ENCODE data around the gene CLDN2.

CLDN2 gene

GRCh38 chrX:106902684-106903083 is 17.5 kb upstream of the CLDN2 start:
- TF ChIP-seq SIN3A (IDR thresholded peaks at IDR 0.05; ENCODE audit: borderline replicate concordance, insufficient read depth, low read length), result no peak
- no peak for TF ChIP-seq REST (IDR thresholded peaks at IDR 0.05; ENCODE audit: insufficient read depth in 1 of 2, low read depth in 2 of 2, low read length in 2 of 2)
- TF ChIP-seq TAF1 (IDR thresholded peaks at IDR 0.05; ENCODE audit: borderline replicate concordance, insufficient read depth, low read length), result no peak

GRCh38 chrX:106903291-106903824 is 16.8 kb upstream of the CLDN2 start, which contains the start of gene RIPPLY1:
RIPPLY1 (minus strand) TSS chrX:106903341; CDS start chrX:106903287, 54 bp downstream.
- no peak for TF ChIP-seq FOXP2 (optimal IDR thresholded peaks at IDR 0.05; ENCODE audit: borderline replicate concordance, extremely low read depth, extremely low read length, insufficient read depth)
- no peak for TF ChIP-seq POLR2AphosphoS5 (IDR thresholded peaks at IDR 0.05; ENCODE audit: low read depth, low read length)
- TF ChIP-seq REST (IDR thresholded peaks at IDR 0.05; ENCODE audit: insufficient read depth in 1 of 2, low read depth in 2 of 2, low read length in 2 of 2), result no peak
- TF ChIP-seq TAF1 (IDR thresholded peaks at IDR 0.05; ENCODE audit: borderline replicate concordance, insufficient read depth, low read length), result no peak
- TF ChIP-seq SIN3A (IDR thresholded peaks at IDR 0.05; ENCODE audit: borderline replicate concordance, insufficient read depth, low read length), result no peak

- no peak for TF ChIP-seq FOXP2 (optimal IDR thresholded peaks at IDR 0.05; ENCODE audit: borderline replicate concordance, extremely low read depth, extremely low read length, insufficient read depth)
- TF ChIP-seq POLR2AphosphoS5 (IDR thresholded peaks at IDR 0.05; ENCODE audit: low read depth, low read length), result no peak
- no peak for TF ChIP-seq SIN3A (IDR thresholded peaks at IDR 0.05; ENCODE audit: borderline replicate concordance, insufficient read depth, low read length)
- TF ChIP-seq REST (IDR thresholded peaks at IDR 0.05; ENCODE audit: insufficient read depth in 1 of 2, low read depth in 2 of 2, low read length in 2 of 2), result no peak
- no peak for TF ChIP-seq TAF1 (IDR thresholded peaks at IDR 0.05; ENCODE audit: borderline replicate concordance, insufficient read depth, low read length)
Measured at GRCh38 chrX:106903856-106904528, 16.2 kb upstream of the CLDN2 start.

- TF ChIP-seq REST (IDR thresholded peaks at IDR 0.05; ENCODE audit: insufficient read depth in 1 of 2, low read depth in 2 of 2, low read length in 2 of 2) (no peak), POLR2AphosphoS5 (IDR thresholded peaks at IDR 0.05; ENCODE audit: low read depth, low read length) (no peak), SIN3A (IDR thresholded peaks at IDR 0.05; ENCODE audit: borderline replicate concordance, insufficient read depth, low read length) (no peak), FOXP2 (optimal IDR thresholded peaks at IDR 0.05; ENCODE audit: borderline replicate concordance, extremely low read depth, extremely low read length, insufficient read depth) (no peak), TAF1 (IDR thresholded peaks at IDR 0.05; ENCODE audit: borderline replicate concordance, insufficient read depth, low read length) (no peak)
Measured at GRCh38 chrX:106905064-106905708, 15.0 kb upstream of the CLDN2 start.
